Vagina (tissue), 2 donors: ENCODE measurements around the gene UNC119.

Experiments
- POLR2A ChIP-seq, 2 donors: fragments of 450-650 bp; IDR thresholded peaks; one replicate each; pipeline ENCODE4 v1.6.1; 2017; ENCODE audit warnings: antibody characterized with exemption in 2 of 2, mild to moderate bottlenecking in 2 of 2, moderate library complexity in 2 of 2
- POLR2AphosphoS5 ChIP-seq, 2 donors: sonication (generic); formaldehyde crosslinking; IDR thresholded peaks; one replicate each; pipeline ENCODE4 v1.9.0; 2017; ENCODE audit warnings: antibody characterized with exemption in 2 of 2, mild to moderate bottlenecking in 2 of 2, low read depth in 1 of 2; ENCODE audit not compliant: insufficient read depth in 1 of 2

DNA sequence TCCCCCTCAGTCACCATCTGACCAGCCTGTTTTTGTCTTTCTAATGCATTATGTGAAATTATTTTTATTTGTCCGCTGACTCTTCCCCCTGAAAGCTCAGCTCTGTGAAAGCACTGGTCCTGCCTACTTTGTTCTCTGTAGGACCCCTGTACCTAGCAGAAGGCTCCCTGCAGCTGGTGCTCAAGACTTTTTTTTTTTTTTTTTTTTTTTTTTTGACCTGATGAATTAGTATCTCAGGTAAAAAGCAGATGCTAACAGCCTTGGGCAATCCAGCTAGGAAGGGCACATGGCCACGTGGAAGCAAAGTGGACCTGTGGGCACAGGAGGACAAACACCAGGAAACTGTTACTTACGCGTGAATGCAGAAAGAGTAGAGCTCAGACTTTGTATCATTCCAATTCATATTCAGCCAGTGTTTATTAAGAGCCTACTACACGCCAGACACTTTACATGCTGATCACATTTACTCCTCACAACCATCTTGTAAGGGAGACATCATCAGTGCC, 629 bp upstream of the UNC119 start:
- TF ChIP-seq POLR2AphosphoS5 (IDR thresholded peaks at IDR 0.05; ENCODE audit: insufficient read depth in 1 of 2, low read depth in 1 of 2) (no peak), POLR2A (IDR thresholded peaks at IDR 0.05) (no peak)
